HUDEP-2 (cell line): ENCODE results near the gene IFT172.
A peak's percentile ranks its signal among the peaks of the same experiment; 100 is the strongest.
"Not testable (repeated sequence)": the region's sequence is repeated elsewhere in the genome, so short reads cannot be mapped to it uniquely, and the experiment has no call there.

Source experiments
- DNase-seq, 76 experiments: peaks; one replicate each; lab custom pipeline; 2025; ENCODE audit not compliant: unreplicated experiment in 76 of 76; lab: John Stamatoyannopoulos, UW

IFT172 gene

GRCh38 chr2:27428213-27428977 lies 61.1 kb downstream of the IFT172 start, which contains the start of gene NRBP1:
Gene NRBP1 (plus strand): TSS chr2:27428631. CDS start chr2:27433274, 4,643 bp downstream.
- DNase-seq = peak in 73 of 76 experiments; percentile 30 to 91 (median 78)

DNA sequence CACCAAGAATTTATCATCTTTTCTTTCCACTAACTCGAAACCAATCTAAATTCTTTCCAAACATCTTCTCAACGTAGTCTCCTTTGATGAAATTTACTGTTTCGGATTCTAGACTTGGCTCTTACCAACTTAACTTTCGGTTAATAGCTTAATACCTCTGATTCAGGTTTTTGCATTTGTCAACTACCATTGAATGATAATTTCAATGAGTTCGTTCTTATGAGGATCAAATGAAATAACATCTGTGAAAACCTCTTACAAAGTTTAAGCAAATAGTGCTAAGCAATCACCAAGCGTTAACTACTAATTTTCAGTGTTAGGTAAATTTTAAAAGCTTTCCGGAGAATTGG lies 61.7 kb downstream of the IFT172 start:
- peak in 1 of 76 experiments; percentile 22 for DNase-seq

DNA sequence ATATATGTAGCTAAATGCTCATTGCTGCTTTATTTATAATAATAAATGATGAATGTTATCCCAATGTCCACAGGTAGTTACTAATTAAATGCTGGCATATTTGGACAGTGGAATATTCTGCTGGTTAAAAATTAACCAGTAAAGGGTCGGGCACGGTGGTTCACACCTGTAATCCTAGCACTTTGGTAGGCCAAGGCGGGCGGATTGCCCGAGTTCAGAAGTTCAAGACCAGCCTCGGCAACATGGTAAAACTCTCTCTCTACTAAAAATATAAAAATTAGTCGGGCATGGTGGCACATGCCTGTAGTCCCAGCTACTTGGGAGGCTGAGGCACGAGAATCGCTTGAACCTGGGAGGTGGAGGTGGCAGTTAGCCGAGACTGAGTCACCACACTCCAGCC lies 64.5 kb downstream of the IFT172 start:
- DNase-seq = not testable (repeated sequence)

DNA sequence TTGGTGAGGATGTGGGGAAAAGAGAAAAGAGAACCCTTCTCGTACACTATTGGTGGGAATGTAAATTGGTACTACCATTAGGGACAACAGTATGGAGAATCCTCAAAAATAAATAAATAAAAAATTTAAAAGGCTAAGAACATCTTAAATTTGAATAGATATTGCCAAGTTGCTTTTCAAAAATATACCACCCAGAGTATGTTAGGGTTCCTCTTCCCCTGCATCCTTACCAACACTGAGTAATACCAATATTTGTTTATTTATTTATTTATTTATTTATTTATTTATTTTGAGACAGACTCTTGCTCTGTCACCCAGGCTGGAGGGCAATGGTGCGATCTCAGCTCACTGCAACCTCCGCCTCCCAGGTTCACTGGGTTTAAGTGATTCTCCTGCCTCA lies 66.6 kb downstream of the IFT172 start:
- no peak for DNase-seq

- no peak for DNase-seq
These were observed 67.8 kb downstream of the IFT172 start for GRCh38 chr2:27421660-27422250.

DNA sequence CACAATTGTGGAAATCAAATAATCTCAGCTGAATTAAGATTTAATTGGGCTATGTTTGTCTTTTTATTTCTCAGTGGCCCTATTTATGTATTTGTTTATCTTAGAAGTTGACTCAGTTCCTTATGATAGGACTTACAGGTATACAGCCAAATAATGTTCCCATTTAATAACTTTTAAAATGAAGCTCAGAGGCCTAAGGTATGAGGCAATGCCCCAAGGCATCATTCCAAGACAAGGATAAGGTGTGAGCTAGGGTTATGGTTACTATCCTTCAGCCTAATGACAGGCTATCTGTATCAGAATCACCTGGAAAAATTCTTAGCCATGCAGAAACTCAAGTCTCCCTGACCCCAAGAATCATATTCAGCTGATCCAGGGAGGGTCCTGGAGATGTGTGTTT lies 68.5 kb downstream of the IFT172 start:
- DNase-seq = no peak

- DNase-seq = no peak
These were observed 73.4 kb downstream of the IFT172 start for GRCh38 chr2:27416151-27416550.

- no peak for DNase-seq
These were observed 77.0 kb downstream of the IFT172 start for GRCh38 chr2:27412419-27413152.

GRCh38 chr2:27409321-27410073 lies 80.0 kb downstream of the IFT172 start, which contains the start of gene PPM1G:
Gene PPM1G (minus strand): TSS chr2:27409591. CDS start chr2:27409422, 169 bp downstream.
- peak in 75 of 76 experiments; percentile 28 to 95 (median 89) for DNase-seq

- peak in 15 of 76 experiments; percentile 2 to 33 (median 19) for DNase-seq
These were observed 80.8 kb downstream of the IFT172 start for GRCh38 chr2:27408601-27409320.

DNA sequence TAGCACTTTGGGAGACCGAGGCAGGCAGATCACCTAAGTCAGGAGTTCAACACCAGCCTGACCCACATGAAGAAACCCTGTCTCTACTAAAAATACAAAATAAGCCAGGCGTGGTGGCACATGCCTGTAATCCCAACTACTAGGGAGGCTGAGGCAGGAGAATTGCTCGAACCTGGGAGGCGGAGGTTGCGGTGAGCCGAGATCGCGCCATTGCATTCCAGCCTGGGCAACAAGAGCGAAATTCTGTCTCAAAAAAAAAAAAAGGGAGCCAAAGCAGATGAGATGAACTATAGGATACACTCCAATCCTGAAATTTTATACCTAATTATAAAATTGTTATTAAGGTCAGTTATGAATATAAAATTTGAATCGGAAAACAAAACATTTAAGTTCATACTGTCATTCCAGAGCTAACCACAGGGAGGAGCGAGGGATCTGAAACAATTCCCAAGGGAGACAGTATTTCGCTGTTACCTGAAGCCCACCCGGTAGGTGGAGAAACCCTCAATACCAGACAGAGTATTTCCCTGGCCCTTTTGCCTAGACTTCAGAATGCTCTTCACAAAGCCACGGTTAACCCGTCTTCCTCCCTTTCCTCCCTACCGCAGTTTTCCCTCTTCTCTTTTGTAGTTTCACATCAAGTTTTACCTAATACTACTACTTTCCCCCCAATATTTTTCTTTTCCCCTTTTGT lies 81.6 kb downstream of the IFT172 start:
- peak in 10 of 76 experiments; percentile 1 to 17 (median 8) for DNase-seq

DNA sequence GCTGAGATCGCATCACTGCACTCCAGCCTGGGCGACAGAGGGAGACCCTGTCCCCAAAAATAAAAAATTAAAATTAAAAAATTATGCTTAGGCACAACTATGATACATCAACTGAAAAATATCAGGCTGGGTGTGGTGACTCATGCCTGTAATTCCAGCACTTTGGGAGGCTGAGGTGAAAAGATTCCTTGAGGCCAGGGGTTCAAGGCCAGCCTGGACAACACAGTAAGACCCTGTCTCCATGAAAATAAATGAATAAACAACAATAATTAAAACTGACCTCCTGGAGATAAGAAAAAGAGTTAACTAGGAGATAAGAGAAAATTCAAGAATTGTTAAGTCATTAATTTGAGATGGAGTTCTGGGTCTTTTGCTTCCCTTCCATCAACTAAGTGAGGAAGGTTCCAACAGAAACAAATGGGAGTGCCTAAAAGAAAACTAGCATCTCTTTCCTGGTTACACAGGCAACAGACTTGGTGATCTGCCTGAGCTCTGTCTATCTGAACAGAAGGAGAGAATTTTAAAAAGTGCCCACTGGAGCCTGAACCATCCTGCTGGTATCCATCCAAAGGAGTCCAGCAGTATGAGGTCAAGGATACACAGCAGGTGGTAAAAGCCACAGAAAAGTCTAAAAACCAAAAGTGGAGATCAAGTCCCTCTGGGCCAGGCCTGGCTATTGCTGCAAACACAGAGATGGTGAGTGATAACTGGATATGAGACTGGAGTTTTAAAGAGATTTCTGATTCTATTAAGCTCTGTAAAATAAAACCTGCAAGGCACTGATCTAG lies 89.0 kb downstream of the IFT172 start:
- DNase-seq = no peak

GRCh38 chr2:27398962-27399361 lies 90.6 kb downstream of the IFT172 start:
- DNase-seq = no peak
